Psoas muscle (tissue), 8 donors: Measurements from ENCODE around the gene FGF11. TPM values are rescaled to one million over a fixed set of nuclear protein-coding genes. Genes with fewer than 3 reads are reported as not detected.

Experiments
- ATAC-seq, 4 donors: fragments of 200-7000 bp; cut with Tn5 transposase; one replicate each; pipeline ENCODE4 v1.9.1; 2020; ENCODE audit warnings: moderate library complexity in 3 of 4, mild to moderate bottlenecking in 2 of 4
- DNase-seq, 2 donors: peaks; one replicate each; pipeline ENCODE4 v3.0.0-alpha.2; 2020
- H3K27ac ChIP-seq: fragments of 200-600 bp; one replicate; pipeline ENCODE4 v1.8.0; 2022
- H3K27me3 ChIP-seq, 3 donors: fragments of 200-600 bp in 1 of 3; one replicate each; pipeline versions ENCODE4 v1.6.1 to v1.8.0; 2013 to 2022; ENCODE audit warnings: low read length in 2 of 3, mild to moderate bottlenecking in 2 of 3, moderate library complexity in 1 of 3; ENCODE audit not compliant: insufficient read depth in 3 of 3
- H3K36me3 ChIP-seq, 2 donors: fragments of 200-600 bp in 1 of 2; one replicate each; pipeline versions ENCODE4 v1.6.1 to v1.8.0; 2013 to 2022; ENCODE audit warnings: low read depth in 1 of 2, mild to moderate bottlenecking in 1 of 2, moderate library complexity in 1 of 2; ENCODE audit not compliant: insufficient read depth in 1 of 2
- H3K4me1 ChIP-seq: fragments of 200-600 bp; one replicate; pipeline ENCODE4 v1.8.0; 2022
- H3K4me3 ChIP-seq: fragments of 200-600 bp; one replicate; pipeline ENCODE4 v1.8.0; 2022; ENCODE audit warnings: mild to moderate bottlenecking
- H3K9me3 ChIP-seq: fragments of 200-600 bp; one replicate; pipeline ENCODE4 v1.8.0; 2022
- CTCF ChIP-seq: fragments of 200-600 bp; IDR thresholded peaks from one replicate; pipeline ENCODE4 v1.8.0; 2022; ENCODE audit warnings: antibody characterized with exemption
- WGBS, 3 donors: extraction: QIAGEN DNeasy Blood & Tissue Kit; methylation state at CpG; one replicate each; pipeline versions ENCODE4 v1.1.6 to v1.1.7; 2013; 5-methylcytosine and 5-hydroxymethylcytosine counted together
- intact Hi-C, 2 donors: fragments of 100-400 bp; cut with DNase I; formaldehyde crosslinking; loops; one replicate each; pipeline versions ENCODE4 v1.11.0 to v1.14.2; 2022
- polyA plus RNA-seq, 3 donors: library from polyadenylated mRNA; stranded (reverse); fragments of 200-250 nt; gene quantifications; one replicate each; pipeline ENCODE4 v1.2.3, GENCODE V29; 2013
- total RNA-seq, 4 donors: library from RNA; stranded (reverse); fragmentation: NEBNext Ultra II Directional in 2 of 4; extraction: Animal tissue kit (Norgen Biotek cat#: 25700) in 2 of 4; gene quantifications; one replicate each; pipeline versions ENCODE4 v1.2.1 to v1.2.4, GENCODE V29; 2021 to 2023
- donor health status: healthy with polysubstance abuse.
- donor health status: DM: no; HTN: no; CAD: no; lungs with moderate emphysema.
- donor health status: Bipolar disorder and iron deficiency.
- donor health status: healthy.
- donor health status: DM: yes; HTN: yes; CAD: no.
- donor health status: DM: no; HTN: no; CAD: no.
- donor health status: DM: no; HTN: no; CAD: no.
- donor health status: DM: yes; HTN: yes; CAD: no.

Gene FGF11
- total and polyA plus RNA-seq, 7 donors = 2.0 to 21.1 (median 4.4) TPM

GRCh38 chr17:7410634-7411426 lies 28.5 kb upstream of the FGF11 start:
- Histone ChIP-seq H3K4me1 (no peaks in the 10 kb centered on the region), H3K9me3 (no peaks in the 10 kb centered on the region), H3K4me3 (no peak overlapping the region), H3K27me3 (no peaks in the 10 kb centered on the region), H3K36me3 (peaks cover 0 to 5% of the 10 kb centered on the region in 2 donors), H3K27ac (no peak overlapping the region)
- intact Hi-C loops = no loop called here
- TF ChIP-seq CTCF = no peak
- 87 to 93% (median 90%) methylated on average over 25 of the region's 25 CpGs for WGBS, 3 donors
- no peak for DNase-seq
- no peak for ATAC-seq

- TF ChIP-seq CTCF = no peak
- no peak for ATAC-seq
- H3K9me3 ChIP-seq = no peaks in the 10 kb centered on the region
- 89 to 98% (median 94%) methylated on average over 8 of the region's 8 CpGs for WGBS, 3 donors
- H3K36me3 ChIP-seq = peaks cover 0 to 5% of the 10 kb centered on the region in 2 donors
- H3K27me3 ChIP-seq = no peaks in the 10 kb centered on the region
- no peak overlapping the region for H3K4me3 ChIP-seq
- intact Hi-C loops = no loop called here
- H3K4me1 ChIP-seq = no peaks in the 10 kb centered on the region
- H3K27ac ChIP-seq = no peak overlapping the region
- no peak for DNase-seq
Measured at GRCh38 chr17:7411427-7411750, 27.9 kb upstream of the FGF11 start.

GRCh38 chr17:7413346-7413985 lies 25.8 kb upstream of the FGF11 start:
- TF ChIP-seq CTCF = no peak
- Histone ChIP-seq H3K36me3 (peaks cover 0 to 5% of the 10 kb centered on the region in 2 donors), H3K27ac (no peak overlapping the region), H3K4me1 (no peaks in the 10 kb centered on the region), H3K27me3 (no peaks in the 10 kb centered on the region), H3K4me3 (no peak overlapping the region), H3K9me3 (no peaks in the 10 kb centered on the region)
- intact Hi-C loops = no loop called here
- ATAC-seq (peak in 1 of 4 donors; percentile 10), DNase-seq (peak in 1 of 2 donors; percentile 46)
- WGBS, 3 donors = 79 to 85% (median 83%) methylated on average over 6 of the region's 6 CpGs

- H3K4me3 ChIP-seq = no peak overlapping the region
- H3K36me3 ChIP-seq = peaks cover 0 to 5% of the 10 kb centered on the region in 2 donors
- H3K27ac ChIP-seq = no peak overlapping the region
- ATAC-seq (no peak), DNase-seq (no peak)
- WGBS, 3 donors = 80 to 85% (median 82%) methylated on average over 14 of the region's 14 CpGs
- H3K9me3 ChIP-seq = no peaks in the 10 kb centered on the region
- H3K4me1 ChIP-seq = no peaks in the 10 kb centered on the region
- TF ChIP-seq CTCF = no peak
- intact Hi-C loops = no loop called here
- no peaks in the 10 kb centered on the region for H3K27me3 ChIP-seq
Measured at GRCh38 chr17:7414837-7415236, 24.5 kb upstream of the FGF11 start.
